Measurements from ENCODE around the gene ARHGAP25. TPM values are rescaled to one million over a fixed set of nuclear protein-coding genes. Genes with fewer than 3 reads are reported as not detected.

The ARHGAP25 gene
- total RNA-seq, 1 experiment from 2014 or later = not detected

DNA sequence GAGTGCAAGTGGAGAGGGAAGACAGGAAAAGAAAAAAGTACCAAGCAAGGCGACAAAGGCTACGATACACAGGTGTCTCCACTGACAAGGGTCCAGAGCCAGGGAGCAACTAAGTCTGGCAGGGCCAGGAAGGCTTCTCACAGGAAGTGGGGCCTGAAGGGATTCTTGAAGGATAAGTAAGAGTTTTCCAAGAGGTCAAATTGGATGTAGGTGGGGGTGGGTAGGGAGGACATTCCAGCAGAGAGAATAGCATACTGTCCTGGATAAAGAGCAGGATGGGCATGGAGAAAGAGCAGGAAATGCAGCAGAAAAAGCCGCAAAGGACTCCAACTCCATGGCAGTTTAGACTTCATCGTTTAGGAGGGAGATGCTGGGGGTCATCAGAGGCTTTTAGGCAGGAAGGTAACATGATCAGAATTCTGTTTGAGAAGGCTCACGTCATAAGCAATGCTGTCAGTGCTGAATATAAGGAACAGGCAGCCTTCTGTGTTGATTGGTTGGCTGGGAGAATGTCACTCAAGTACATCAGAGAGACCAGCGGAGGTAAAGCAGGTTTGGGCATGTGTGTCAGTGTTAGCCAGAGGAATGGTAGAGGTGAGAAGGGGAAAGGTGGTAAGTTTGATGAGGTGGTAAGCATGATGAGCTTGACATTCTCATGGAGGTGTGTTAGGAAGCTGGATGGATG is 35.1 kb downstream of the ARHGAP25 start:
- intact Hi-C loops (cut with micrococcal nuclease; ENCODE audit: unreplicated experiment) = no loop called here
- ChIA-PET POLR2A (ENCODE audit: unreplicated experiment) (no interaction called here), CTCF (no interaction called here)
- H3K27ac ChIP-seq = no peak overlapping the region
- TF ChIP-seq, protein P1, sequence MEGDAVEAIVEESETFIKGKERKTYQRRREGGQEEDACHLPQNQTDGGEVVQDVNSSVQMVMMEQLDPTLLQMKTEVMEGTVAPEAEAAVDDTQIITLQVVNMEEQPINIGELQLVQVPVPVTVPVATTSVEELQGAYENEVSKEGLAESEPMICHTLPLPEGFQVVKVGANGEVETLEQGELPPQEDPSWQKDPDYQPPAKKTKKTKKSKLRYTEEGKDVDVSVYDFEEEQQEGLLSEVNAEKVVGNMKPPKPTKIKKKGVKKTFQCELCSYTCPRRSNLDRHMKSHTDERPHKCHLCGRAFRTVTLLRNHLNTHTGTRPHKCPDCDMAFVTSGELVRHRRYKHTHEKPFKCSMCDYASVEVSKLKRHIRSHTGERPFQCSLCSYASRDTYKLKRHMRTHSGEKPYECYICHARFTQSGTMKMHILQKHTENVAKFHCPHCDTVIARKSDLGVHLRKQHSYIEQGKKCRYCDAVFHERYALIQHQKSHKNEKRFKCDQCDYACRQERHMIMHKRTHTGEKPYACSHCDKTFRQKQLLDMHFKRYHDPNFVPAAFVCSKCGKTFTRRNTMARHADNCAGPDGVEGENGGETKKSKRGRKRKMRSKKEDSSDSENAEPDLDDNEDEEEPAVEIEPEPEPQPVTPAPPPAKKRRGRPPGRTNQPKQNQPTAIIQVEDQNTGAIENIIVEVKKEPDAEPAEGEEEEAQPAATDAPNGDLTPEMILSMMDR (conservative IDR thresholded peaks at IDR 0.05) = no peak
- no peak for TF ChIP-seq EZH2 (IDR thresholded peaks at IDR 0.05; ENCODE audit: low read depth)
- H4K20me1 ChIP-seq (ENCODE audit: insufficient read depth) = no peaks in the 10 kb centered on the region
- H3K4me1 ChIP-seq (replicated peaks; ENCODE audit: insufficient read depth) = no peaks in the 10 kb centered on the region
- no peaks in the 10 kb centered on the region for H3K9me3 ChIP-seq (ENCODE audit: insufficient read depth, low read depth)
- H3F3A ChIP-seq (ENCODE audit: insufficient read depth, low read depth) = no peaks in the 10 kb centered on the region
- H3K9me2 ChIP-seq (ENCODE audit: insufficient read depth) = no peaks in the 10 kb centered on the region
- no peak for DNase-seq
- H3K27me3 ChIP-seq (ENCODE audit: insufficient read depth, low read depth) = no peaks in the 10 kb centered on the region
- H2AFZ ChIP-seq = no peak overlapping the region
- no peaks in the 10 kb centered on the region for H3K36me3 ChIP-seq (ENCODE audit: low read depth)
- H3K79me2 ChIP-seq (ENCODE audit: low read depth) = no peaks in the 10 kb centered on the region
- no TSS peak for BruUV-seq (replicated peaks)
- no peak overlapping the region for H3K4me2 ChIP-seq
- H3K4me3 ChIP-seq = no peak overlapping the region

DNA sequence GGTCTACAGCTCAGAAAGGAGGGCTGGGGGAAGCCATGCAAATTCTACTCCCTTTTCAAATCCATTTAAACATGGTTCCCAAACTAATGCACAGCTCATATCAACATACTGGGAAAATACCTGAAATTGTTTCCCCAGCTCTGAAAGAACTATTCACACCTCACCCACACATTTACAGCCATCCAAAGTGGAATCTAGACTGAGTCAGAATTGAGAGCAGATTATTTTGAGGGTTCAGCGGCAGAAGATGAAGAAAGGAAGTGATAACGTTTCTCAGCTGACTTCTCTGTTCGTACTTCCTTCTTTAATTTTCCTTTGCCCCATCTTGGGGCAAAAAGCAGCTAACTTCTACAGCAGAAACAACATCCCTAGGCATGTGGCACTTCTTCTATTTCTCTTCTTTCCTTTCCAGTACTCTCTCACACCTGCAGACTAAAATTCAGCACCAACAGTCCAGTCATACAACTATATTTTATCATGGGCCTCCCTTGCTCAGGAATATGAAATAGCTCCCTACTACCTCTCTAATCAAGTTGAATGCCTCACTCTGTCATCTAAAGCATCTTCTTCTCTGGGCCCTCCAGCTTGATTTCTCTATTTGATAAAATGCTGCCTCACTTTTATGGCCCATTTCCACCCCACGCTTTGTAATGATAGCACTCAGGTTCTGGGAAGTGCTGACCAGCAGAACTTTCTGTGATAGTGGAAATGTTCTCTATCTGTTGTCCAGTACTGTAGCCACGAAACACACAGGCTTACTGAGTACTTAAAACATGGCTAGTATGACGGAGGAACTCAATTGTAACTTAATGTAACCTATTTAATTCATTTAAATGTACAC is 35.9 kb downstream of the ARHGAP25 start:
- Histone ChIP-seq H3K27ac (no peak overlapping the region), H4K20me1 (ENCODE audit: insufficient read depth) (no peaks in the 10 kb centered on the region), H3K9me3 (ENCODE audit: insufficient read depth, low read depth) (no peaks in the 10 kb centered on the region), H3K79me2 (ENCODE audit: low read depth) (no peaks in the 10 kb centered on the region), H3K9me2 (ENCODE audit: insufficient read depth) (no peaks in the 10 kb centered on the region), H3K4me3 (no peak overlapping the region), H3F3A (ENCODE audit: insufficient read depth, low read depth) (no peaks in the 10 kb centered on the region), H3K4me1 (replicated peaks; ENCODE audit: insufficient read depth) (no peaks in the 10 kb centered on the region), H3K36me3 (ENCODE audit: low read depth) (no peaks in the 10 kb centered on the region), H2AFZ (no peak overlapping the region), H3K4me2 (no peak overlapping the region), H3K27me3 (ENCODE audit: insufficient read depth, low read depth) (0 out of 2 replicates have a peak, but pooled peaks cover 3% of the 10 kb centered on the region)
- BruUV-seq (replicated peaks) = no TSS peak
- ChIA-PET CTCF (no interaction called here), POLR2A (ENCODE audit: unreplicated experiment) (no interaction called here)
- TF ChIP-seq EZH2 (IDR thresholded peaks at IDR 0.05; ENCODE audit: low read depth) = no peak
- TF ChIP-seq, protein P1 (conservative IDR thresholded peaks at IDR 0.05) = no peak
- no peak for DNase-seq
- intact Hi-C loops (cut with micrococcal nuclease; ENCODE audit: unreplicated experiment) = no loop called here

DNA sequence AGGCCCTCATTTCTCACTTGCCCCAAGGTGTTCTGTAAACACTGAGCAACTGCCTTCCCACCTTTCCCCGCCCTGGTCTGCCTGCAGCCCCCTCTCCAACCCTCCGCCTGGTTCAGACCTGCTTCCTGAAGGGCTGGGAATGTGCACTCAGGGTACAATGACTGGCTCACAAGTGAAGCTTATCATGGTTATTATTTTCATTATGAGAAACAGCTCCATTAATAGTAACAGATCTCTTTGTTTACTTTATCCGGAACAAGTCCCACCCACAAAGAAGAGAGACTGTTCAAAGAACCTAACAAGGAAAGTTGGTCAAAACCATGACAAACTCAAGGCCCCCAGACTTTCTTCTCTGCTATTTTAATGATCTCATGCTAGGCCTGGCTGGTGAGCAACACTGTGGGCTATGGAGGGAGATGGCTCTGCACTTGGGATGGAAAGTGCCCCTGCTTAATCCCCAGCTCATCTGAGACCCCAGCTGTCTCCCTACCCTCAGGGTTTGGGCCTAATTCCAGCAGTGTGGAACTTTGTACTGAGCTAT is 36.7 kb downstream of the ARHGAP25 start:
- no peaks in the 10 kb centered on the region for H3K79me2 ChIP-seq (ENCODE audit: low read depth)
- 0 out of 2 replicates have a peak, but pooled peaks cover 3% of the 10 kb centered on the region for H3K27me3 ChIP-seq (ENCODE audit: insufficient read depth, low read depth)
- no peak overlapping the region for H3K27ac ChIP-seq
- ChIA-PET POLR2A (ENCODE audit: unreplicated experiment) (no interaction called here), CTCF (no interaction called here)
- H3K36me3 ChIP-seq (ENCODE audit: low read depth) = no peaks in the 10 kb centered on the region
- no peaks in the 10 kb centered on the region for H3K4me1 ChIP-seq (replicated peaks; ENCODE audit: insufficient read depth)
- H3K4me2 ChIP-seq = no peak overlapping the region
- H3K4me3 ChIP-seq = no peak overlapping the region
- H2AFZ ChIP-seq = no peak overlapping the region
- TF ChIP-seq, protein P1 (conservative IDR thresholded peaks at IDR 0.05) = no peak
- TF ChIP-seq EZH2 (IDR thresholded peaks at IDR 0.05; ENCODE audit: low read depth) = no peak
- H3F3A ChIP-seq (ENCODE audit: insufficient read depth, low read depth) = no peaks in the 10 kb centered on the region
- DNase-seq = no peak
- H3K9me2 ChIP-seq (ENCODE audit: insufficient read depth) = no peaks in the 10 kb centered on the region
- no peaks in the 10 kb centered on the region for H3K9me3 ChIP-seq (ENCODE audit: insufficient read depth, low read depth)
- no TSS peak for BruUV-seq (replicated peaks)
- no peaks in the 10 kb centered on the region for H4K20me1 ChIP-seq (ENCODE audit: insufficient read depth)
- intact Hi-C loops (cut with micrococcal nuclease; ENCODE audit: unreplicated experiment) = no loop called here

Measured in PC-9 (cell line).